ENCODE data around the gene LTBP1. TPM values are rescaled to one million over a fixed set of nuclear protein-coding genes. Genes with fewer than 3 reads are reported as not detected.

Gene LTBP1
- total RNA-seq, 1 experiment from 2014 or later, result 8.7 TPM

DNA sequence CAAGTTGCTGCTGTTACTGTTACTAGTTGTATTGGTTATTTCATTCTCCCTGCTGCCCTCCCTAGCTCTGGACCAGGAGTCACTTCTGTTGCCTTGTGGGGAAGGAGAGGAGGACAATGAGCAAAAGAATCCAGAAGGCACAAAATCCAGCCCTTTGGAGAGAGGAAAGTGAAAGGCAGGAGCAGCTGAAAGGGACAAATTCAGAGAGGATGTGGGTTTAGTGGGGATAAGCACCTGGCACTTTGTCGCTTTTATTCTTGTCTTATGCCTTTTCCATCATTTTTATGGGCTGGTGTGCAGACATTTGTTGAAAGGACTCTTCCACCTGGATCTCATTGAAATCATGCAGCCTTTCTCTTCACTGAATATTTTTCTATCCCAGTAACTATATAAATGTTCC is 24.3 kb upstream of the LTBP1 start:
- Histone ChIP-seq H3K9me3 (replicated peaks) (no peaks in the 10 kb centered on the region), H3K4me3 (no peak overlapping the region), H3K36me3 (no peaks in the 10 kb centered on the region), H3K4me1 (replicated peaks) (peaks cover 11% of the 10 kb centered on the region), H3K27me3 (replicated peaks) (no peaks in the 10 kb centered on the region), H3K27ac (no peak overlapping the region)
- DNase-seq (ENCODE audit: low read depth in 1 of 2, low spot score in 2 of 2), result no peak

DNA sequence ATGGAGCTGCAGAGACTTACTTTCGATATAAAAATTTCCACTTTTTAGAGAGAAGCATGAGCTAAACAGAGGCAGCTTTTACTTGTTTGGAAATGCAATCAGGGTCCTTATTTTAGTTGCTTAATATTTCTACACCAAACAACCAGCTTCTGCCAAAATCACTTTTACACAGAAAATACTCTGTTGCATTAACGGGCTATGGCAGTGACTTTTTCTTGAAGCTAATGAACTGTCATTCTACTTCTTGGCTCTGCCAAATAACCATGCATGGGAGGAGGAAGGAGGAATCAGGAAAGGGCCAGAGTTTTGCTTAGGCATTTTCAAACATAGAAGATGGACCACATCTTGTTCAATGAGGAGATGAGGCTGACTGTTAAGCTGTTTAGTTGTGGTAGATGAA is 23.6 kb upstream of the LTBP1 start:
- Histone ChIP-seq H3K4me3 (no peak overlapping the region), H3K27me3 (replicated peaks) (no peaks in the 10 kb centered on the region), H3K4me1 (replicated peaks) (peaks cover 11% of the 10 kb centered on the region), H3K27ac (no peak overlapping the region), H3K9me3 (replicated peaks) (no peaks in the 10 kb centered on the region), H3K36me3 (no peaks in the 10 kb centered on the region)
- no peak for DNase-seq (ENCODE audit: low read depth in 1 of 2, low spot score in 2 of 2)

DNA sequence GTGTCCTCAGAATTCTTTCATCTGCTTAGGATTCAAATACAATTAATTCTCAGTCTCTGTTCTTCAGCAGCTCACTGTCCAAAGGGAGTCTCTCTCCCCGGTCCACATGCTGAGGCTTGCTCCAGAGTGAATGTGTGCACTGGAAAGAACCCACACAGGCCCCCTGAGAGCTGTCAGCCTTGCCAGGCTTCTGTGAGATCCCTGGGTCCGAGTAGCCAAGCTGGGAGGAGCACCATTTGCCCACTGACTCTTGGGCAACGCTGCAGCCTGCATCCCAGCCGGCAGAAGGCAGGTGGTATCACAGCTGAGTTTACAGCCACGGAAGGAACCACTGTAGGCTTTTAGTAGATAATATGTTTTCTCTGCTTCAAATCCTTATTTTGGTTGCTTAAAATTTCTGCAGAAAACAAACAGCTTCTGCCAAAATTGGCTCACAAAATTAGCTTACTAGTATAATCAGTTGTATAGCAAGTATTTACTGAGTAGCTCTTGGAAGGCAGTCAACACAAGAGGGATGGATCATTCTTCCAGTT is 21.4 kb upstream of the LTBP1 start:
- no peak for DNase-seq (ENCODE audit: low read depth in 1 of 2, low spot score in 2 of 2)
- Histone ChIP-seq H3K36me3 (no peaks in the 10 kb centered on the region), H3K4me3 (no peak overlapping the region), H3K27ac (no peak overlapping the region), H3K4me1 (replicated peaks) (peaks cover 7% of the 10 kb centered on the region), H3K9me3 (replicated peaks) (no peaks in the 10 kb centered on the region), H3K27me3 (replicated peaks) (no peaks in the 10 kb centered on the region)

DNA sequence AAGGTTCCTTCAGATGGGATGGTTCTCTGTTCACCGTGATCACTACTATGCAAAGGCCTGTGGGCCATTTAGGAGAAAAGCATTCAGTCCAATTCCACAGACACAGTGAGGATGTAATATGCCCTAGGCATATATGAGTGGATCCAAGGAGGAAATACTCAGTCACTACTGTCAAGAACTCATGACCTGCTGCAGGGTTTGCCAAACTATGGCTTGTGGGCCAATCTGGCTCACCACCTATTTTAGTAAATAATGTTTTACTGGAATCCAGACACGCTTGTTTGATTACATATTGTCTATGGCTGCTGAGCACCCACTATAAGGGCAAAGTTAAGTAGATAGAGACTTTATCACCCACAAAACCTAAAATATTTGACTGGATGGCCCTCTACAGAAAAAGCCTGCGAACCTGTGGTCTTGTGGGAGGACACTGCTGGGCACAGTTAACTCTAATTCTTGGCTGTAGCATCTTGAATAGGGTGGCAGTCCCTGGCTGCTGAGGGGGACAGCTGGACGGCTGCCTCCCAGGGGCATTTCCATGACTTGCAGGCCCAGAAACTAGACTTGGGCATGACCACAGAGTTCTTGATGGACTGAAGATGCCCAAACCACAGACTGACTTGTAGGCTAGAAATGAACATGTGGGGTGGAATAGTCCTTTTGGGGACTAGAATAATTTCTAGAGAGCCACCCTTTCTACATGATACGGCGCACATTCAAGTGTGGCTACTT is 20.6 kb upstream of the LTBP1 start:
- Histone ChIP-seq H3K4me3 (no peak overlapping the region), H3K9me3 (replicated peaks) (no peaks in the 10 kb centered on the region), H3K36me3 (no peaks in the 10 kb centered on the region), H3K27ac (no peak overlapping the region), H3K27me3 (replicated peaks) (no peaks in the 10 kb centered on the region), H3K4me1 (replicated peaks) (peaks cover 8% of the 10 kb centered on the region)
- no peak for DNase-seq (ENCODE audit: low read depth in 1 of 2, low spot score in 2 of 2)

DNA sequence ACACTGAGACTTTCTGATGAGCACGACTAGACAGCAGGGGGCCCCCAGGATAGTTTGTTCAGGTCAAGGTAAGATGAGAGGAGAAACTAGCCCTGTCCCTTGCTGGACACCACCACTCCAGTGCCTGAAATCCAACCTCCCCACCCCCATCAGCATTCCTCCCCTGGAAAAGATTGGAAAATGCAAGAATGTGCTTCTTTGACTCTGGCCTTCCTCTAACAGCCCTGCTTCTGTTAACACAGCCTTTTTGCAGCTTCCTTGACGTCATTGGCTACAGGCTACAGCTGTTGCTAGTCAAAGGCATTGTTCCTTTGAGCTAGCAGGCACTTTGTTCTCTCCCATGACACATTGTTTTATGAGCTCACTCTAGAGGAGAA is 20.1 kb upstream of the LTBP1 start:
- DNase-seq (ENCODE audit: low read depth in 1 of 2, low spot score in 2 of 2), result peak; percentile 48 to 52
- H3K27ac ChIP-seq, result no peak overlapping the region
- H3K9me3 ChIP-seq (replicated peaks), result no peaks in the 10 kb centered on the region
- peaks cover 12% of the 10 kb centered on the region for H3K4me1 ChIP-seq (replicated peaks)
- H3K4me3 ChIP-seq, result no peak overlapping the region
- no peaks in the 10 kb centered on the region for H3K27me3 ChIP-seq (replicated peaks)
- H3K36me3 ChIP-seq, result no peaks in the 10 kb centered on the region

DNA sequence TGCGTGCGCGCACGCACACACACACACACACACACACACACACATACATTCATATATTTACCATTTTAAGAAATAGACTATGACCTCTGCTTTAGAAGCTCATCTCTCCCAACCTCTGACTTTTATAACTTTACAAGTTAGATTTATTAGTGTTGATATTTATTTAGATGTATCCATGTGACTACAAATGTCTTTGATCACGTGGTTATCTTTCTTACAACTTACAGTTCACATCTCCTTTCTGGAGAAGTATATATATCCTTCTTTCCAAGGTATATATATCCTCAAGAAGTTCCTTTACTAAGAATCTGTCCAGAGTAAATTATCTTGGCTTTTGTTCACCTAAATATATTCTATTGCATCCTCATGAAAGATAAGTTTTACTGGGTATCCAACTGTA is 16.3 kb upstream of the LTBP1 start:
- Histone ChIP-seq H3K4me3 (no peak overlapping the region), H3K27me3 (replicated peaks) (no peaks in the 10 kb centered on the region), H3K27ac (no peak overlapping the region), H3K4me1 (replicated peaks) (peaks cover 21% of the 10 kb centered on the region), H3K9me3 (replicated peaks) (no peaks in the 10 kb centered on the region), H3K36me3 (no peaks in the 10 kb centered on the region)
- DNase-seq (ENCODE audit: low read depth in 1 of 2, low spot score in 2 of 2), result no peak

DNA sequence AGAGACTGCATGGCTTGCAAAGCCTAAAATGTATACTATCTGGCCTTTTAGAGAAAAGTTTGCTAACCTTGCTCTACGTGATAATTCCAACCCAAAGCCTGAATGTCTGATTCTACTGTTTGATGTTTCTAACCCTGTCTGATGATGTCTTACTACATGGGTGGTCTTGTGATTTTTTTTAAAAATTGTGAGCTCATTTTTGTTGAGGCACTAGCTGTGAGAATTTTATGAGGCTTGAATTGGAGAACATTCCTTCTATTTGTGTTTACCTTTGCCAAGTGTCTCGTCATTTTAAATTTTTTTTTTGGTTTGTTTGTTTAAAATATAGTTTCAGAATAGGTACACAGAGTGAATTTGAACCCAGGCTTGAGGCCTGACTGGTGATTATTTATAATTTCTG is 15.2 kb upstream of the LTBP1 start:
- DNase-seq (ENCODE audit: low read depth in 1 of 2, low spot score in 2 of 2), result peak in 1 of 2 experiments; percentile 72
- Histone ChIP-seq H3K4me3 (no peak overlapping the region), H3K27me3 (replicated peaks) (no peaks in the 10 kb centered on the region), H3K27ac (peak overlapping the region; percentile 51), H3K36me3 (no peaks in the 10 kb centered on the region), H3K9me3 (replicated peaks) (no peaks in the 10 kb centered on the region), H3K4me1 (replicated peaks) (peaks cover 21% of the 10 kb centered on the region)

DNA sequence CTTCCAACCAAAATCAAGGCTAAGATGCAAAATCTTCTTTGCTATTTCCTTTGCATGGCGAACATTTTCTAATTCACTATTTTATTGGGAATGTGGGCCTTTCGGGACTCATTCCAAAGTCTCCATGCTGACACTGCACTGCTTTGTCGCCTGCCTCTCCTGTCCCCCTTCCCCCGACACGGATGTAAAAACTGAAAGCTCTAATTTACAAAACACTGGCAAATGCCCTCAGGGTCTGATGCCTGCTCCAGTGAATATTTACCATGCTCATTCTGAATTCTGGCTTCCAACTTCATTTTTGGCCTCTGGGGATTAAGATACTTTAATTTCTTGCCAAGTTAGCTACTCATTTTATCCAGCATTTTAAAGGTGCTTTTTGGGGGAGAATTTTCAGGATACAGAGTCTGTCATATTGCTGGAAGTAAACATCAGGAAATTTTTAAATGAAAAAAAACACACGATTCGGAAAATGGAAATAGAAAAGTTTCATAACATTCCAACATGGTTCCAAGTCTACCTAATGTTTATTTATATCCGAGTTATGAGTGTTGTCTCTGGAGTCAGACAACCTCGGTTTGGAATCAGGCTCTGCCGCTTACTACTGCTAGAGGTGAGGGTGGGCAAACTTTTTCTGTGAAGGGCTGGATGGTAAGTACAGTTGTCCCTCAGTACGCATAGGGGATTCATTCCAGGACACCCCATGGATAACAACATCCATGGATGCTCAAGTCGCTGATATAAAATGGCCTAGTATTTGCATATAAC is 14.6 kb upstream of the LTBP1 start:
- no peak for DNase-seq (ENCODE audit: low read depth in 1 of 2, low spot score in 2 of 2)
- no peak overlapping the region for H3K4me3 ChIP-seq

DNA sequence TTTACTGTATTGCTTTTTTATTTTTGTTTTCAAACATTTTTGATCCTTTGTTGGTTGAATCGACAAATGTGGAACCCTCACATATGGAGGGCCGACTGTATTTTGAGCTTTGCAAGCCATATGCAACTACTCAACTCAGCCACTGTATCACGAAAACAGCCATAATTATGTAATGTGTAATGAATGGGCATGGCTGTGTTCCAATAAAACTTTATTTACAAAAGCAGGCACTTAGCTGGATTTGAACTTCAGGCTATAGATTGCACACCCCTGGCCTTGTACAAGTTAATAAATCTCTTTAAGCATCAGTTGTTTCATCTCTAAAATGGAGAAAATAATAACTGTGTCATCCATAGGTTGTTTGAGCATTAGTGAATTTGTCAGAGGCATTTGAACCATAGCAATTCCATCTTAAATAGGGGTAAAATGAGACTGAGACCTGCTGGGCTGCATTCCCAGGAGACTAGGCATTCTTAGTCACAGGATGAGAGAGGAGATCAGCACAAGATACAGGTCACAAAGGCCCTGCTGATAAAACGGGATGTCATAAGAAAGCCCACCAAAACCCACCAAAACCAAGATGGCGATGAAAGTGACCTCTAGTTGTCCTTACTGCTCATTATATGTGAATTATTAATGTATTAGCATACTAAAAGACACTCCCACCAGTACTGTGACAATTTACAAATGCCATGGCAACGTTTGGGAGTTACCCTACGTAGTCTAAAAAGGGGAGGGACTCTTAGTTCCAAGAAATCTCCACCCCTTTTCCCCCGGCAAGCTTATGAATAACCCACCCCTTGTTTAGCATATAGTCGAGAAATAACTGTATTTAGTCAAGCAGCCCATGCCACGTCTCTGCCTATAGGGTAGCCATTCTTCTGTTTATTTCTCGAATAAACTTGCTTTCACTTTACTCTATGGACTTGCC is 13.7 kb upstream of the LTBP1 start:
- no peaks in the 10 kb centered on the region for H3K27me3 ChIP-seq (replicated peaks)
- peaks cover 17% of the 10 kb centered on the region for H3K4me1 ChIP-seq (replicated peaks)
- no peak for DNase-seq (ENCODE audit: low read depth in 1 of 2, low spot score in 2 of 2)
- H3K9me3 ChIP-seq (replicated peaks), result no peaks in the 10 kb centered on the region
- no peak overlapping the region for H3K4me3 ChIP-seq
- no peak overlapping the region for H3K27ac ChIP-seq
- H3K36me3 ChIP-seq, result no peaks in the 10 kb centered on the region

More for the DNA sequence above, 14.6 kb upstream of the LTBP1 start:
- Histone ChIP-seq H3K36me3 (no peaks in the 10 kb centered on the region), H3K27ac (peak overlapping the region; percentile 51), H3K9me3 (replicated peaks) (no peaks in the 10 kb centered on the region), H3K4me1 (replicated peaks) (peaks cover 14% of the 10 kb centered on the region), H3K27me3 (replicated peaks) (no peaks in the 10 kb centered on the region)

DNA sequence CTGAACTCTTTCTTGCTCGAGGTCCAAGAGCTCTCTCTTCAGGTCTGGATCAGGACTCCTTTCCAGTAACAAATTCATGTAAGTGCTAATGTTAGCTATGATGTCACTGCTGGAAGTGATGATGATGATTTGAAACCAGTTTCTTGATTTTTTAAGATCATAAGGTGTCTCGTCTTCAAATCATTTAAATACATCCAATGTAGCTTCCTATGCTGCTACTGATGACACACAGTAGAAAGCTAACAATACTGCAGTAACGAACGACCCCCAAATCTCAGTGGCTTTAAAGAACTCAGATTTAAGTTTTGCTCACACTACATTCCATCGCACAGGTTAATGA is 13.0 kb upstream of the LTBP1 start:
- H3K27me3 ChIP-seq (replicated peaks), result no peaks in the 10 kb centered on the region
- no peaks in the 10 kb centered on the region for H3K36me3 ChIP-seq
- no peak for DNase-seq (ENCODE audit: low read depth in 1 of 2, low spot score in 2 of 2)
- H3K4me3 ChIP-seq, result no peak overlapping the region
- peaks cover 22% of the 10 kb centered on the region for H3K4me1 ChIP-seq (replicated peaks)
- no peak overlapping the region for H3K27ac ChIP-seq
- H3K9me3 ChIP-seq (replicated peaks), result no peaks in the 10 kb centered on the region

DNA sequence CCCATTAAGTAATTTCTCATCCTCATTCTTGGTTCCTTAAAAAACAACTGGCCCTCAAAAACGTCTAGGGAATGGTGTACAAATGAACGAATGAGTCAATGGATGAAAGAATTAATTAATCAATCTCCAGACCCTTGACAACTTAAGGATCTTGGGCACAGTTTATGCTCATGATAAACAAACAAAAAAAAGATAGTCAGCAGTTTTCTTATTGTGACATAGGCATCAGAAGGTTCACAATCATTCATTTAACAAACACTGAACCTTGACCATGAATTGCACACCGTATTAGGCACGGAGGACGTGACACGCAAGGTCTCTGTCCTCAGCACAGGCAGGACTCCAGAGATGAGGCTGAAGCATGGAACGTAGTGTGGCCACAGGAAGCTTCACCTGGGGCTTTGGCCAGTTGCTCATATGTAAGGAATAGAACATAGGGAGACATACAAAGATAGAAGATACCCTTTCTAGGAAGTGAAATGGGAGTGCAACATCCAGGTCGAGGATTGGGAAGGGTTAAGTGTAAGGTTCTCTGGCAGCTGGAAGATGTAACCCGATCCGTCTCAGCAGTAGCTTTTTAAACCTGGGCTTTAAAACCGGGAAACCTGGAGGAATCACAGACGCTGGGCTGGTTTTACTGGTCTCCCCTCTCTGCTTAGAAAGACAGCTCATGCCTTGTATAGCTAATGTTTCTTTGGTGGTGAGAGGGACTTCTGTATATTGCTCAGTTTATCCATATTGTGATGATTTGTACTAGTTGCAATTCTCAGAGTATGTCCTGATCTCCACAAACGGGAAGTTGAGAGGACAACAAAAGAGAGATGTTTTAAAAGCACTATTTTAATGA is 8.9 kb upstream of the LTBP1 start:
- Histone ChIP-seq H3K4me3 (no peak overlapping the region), H3K36me3 (no peaks in the 10 kb centered on the region), H3K9me3 (replicated peaks) (no peaks in the 10 kb centered on the region), H3K27me3 (replicated peaks) (no peaks in the 10 kb centered on the region; the same call in 1 of the 2 replicates), H3K27ac (no peak overlapping the region), H3K4me1 (replicated peaks) (peaks cover 8% of the 10 kb centered on the region; the same call in 1 of the 2 replicates)
- no peak for DNase-seq (ENCODE audit: low read depth in 1 of 2, low spot score in 2 of 2)

DNA sequence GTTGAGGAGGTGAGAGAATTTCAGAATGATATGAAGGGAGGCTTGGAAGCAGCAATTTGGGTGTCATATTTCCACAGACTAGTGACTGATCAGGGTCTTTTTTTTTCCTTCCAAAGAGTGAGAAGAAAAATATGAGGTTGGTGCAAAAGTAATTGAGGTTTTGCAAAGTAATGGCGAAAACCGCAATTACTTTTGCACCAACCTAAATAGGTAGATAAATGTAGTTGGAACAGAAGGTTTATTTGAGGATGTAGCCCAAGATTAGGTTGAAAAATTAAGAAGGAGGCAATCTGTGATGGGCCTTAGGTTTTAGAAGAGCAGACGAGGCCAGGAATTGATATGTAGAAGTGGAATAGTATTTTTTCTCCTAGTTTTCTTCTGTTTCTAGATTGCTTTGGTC is 7.8 kb upstream of the LTBP1 start:
- peaks cover 8% of the 10 kb centered on the region; the same call in 1 of the 2 replicates for H3K4me1 ChIP-seq (replicated peaks)
- DNase-seq (ENCODE audit: low read depth in 1 of 2, low spot score in 2 of 2), result no peak
- H3K27ac ChIP-seq, result no peak overlapping the region
- H3K9me3 ChIP-seq (replicated peaks), result no peaks in the 10 kb centered on the region
- no peaks in the 10 kb centered on the region; the same call in 1 of the 2 replicates for H3K27me3 ChIP-seq (replicated peaks)
- no peaks in the 10 kb centered on the region for H3K36me3 ChIP-seq
- H3K4me3 ChIP-seq, result no peak overlapping the region

Measured in SJSA1 (cell line).